ENCODE results near the gene ATP6V1E1. TPM values are rescaled to one million over a fixed set of nuclear protein-coding genes. Genes with fewer than 3 reads are reported as not detected.

The ATP6V1E1 gene
- total and polyA plus RNA-seq, 9 donors = 69.4 to 87.9 (median 77.7) TPM

- H3K27me3 ChIP-seq (ENCODE audit: control insufficient read depth, insufficient read depth, low read length) = no peaks in the 10 kb centered on the region
- no peak overlapping the region for H3K4me3 ChIP-seq (ENCODE audit: low read length)
- no peak overlapping the region for H3K27ac ChIP-seq (ENCODE audit: low read length)
- no peaks in the 10 kb centered on the region for H3K9me3 ChIP-seq (replicated peaks; ENCODE audit: control insufficient read depth, low read depth, low read length)
- peaks cover 27% of the 10 kb centered on the region for H3K36me3 ChIP-seq (ENCODE audit: control insufficient read depth, insufficient read depth, low read length)
- H3K4me1 ChIP-seq (ENCODE audit: control insufficient read depth, insufficient read depth, low read length) = peaks cover 16% of the 10 kb centered on the region
- no peak for DNase-seq
- 95% methylated on average over 10 of the region's 10 CpGs for WGBS (ENCODE audit: insufficient coverage)
These were observed 69.4 kb downstream of the ATP6V1E1 start for GRCh38 chr22:17559188-17559587.

GRCh38 chr22:17554814-17555213, 73.7 kb downstream of the ATP6V1E1 start:
- 100% methylated on average over 1 of the region's 4 CpGs for WGBS (ENCODE audit: insufficient coverage)
- no peaks in the 10 kb centered on the region for H3K4me1 ChIP-seq (ENCODE audit: control insufficient read depth, insufficient read depth, low read length)
- no peaks in the 10 kb centered on the region for H3K9me3 ChIP-seq (replicated peaks; ENCODE audit: control insufficient read depth, low read depth, low read length)
- peaks cover 49% of the 10 kb centered on the region for H3K36me3 ChIP-seq (ENCODE audit: control insufficient read depth, insufficient read depth, low read length)
- DNase-seq = no peak
- H3K27ac ChIP-seq (ENCODE audit: low read length) = no peak overlapping the region
- H3K27me3 ChIP-seq (ENCODE audit: control insufficient read depth, insufficient read depth, low read length) = no peaks in the 10 kb centered on the region
- H3K4me3 ChIP-seq (ENCODE audit: low read length) = no peak overlapping the region

GRCh38 chr22:17552737-17553136, 75.8 kb downstream of the ATP6V1E1 start:
- peaks cover 60% of the 10 kb centered on the region for H3K36me3 ChIP-seq (ENCODE audit: control insufficient read depth, insufficient read depth, low read length)
- H3K9me3 ChIP-seq (replicated peaks; ENCODE audit: control insufficient read depth, low read depth, low read length) = no peaks in the 10 kb centered on the region
- peak overlapping the region; percentile 55 for H3K27ac ChIP-seq (ENCODE audit: low read length)
- H3K27me3 ChIP-seq (ENCODE audit: control insufficient read depth, insufficient read depth, low read length) = no peaks in the 10 kb centered on the region
- WGBS (ENCODE audit: insufficient coverage) = 76% methylated on average over 4 of the region's 7 CpGs
- DNase-seq = peak; percentile 22
- H3K4me1 ChIP-seq (ENCODE audit: control insufficient read depth, insufficient read depth, low read length) = no peaks in the 10 kb centered on the region
- no peak overlapping the region for H3K4me3 ChIP-seq (ENCODE audit: low read length)

- no peaks in the 10 kb centered on the region for H3K27me3 ChIP-seq (ENCODE audit: control insufficient read depth, insufficient read depth, low read length)
- H3K4me3 ChIP-seq (ENCODE audit: low read length) = no peak overlapping the region
- H3K27ac ChIP-seq (ENCODE audit: low read length) = no peak overlapping the region
- H3K9me3 ChIP-seq (replicated peaks; ENCODE audit: control insufficient read depth, low read depth, low read length) = no peaks in the 10 kb centered on the region
- no peak for DNase-seq
- H3K36me3 ChIP-seq (ENCODE audit: control insufficient read depth, insufficient read depth, low read length) = peaks cover 53% of the 10 kb centered on the region
- 89% methylated on average over 2 of the region's 5 CpGs for WGBS (ENCODE audit: insufficient coverage)
- H3K4me1 ChIP-seq (ENCODE audit: control insufficient read depth, insufficient read depth, low read length) = no peaks in the 10 kb centered on the region
These were observed 78.9 kb downstream of the ATP6V1E1 start for GRCh38 chr22:17549655-17550054.

GRCh38 chr22:17549183-17549582, 79.4 kb downstream of the ATP6V1E1 start:
- Histone ChIP-seq H3K27ac (ENCODE audit: low read length) (no peak overlapping the region), H3K27me3 (ENCODE audit: control insufficient read depth, insufficient read depth, low read length) (no peaks in the 10 kb centered on the region), H3K4me1 (ENCODE audit: control insufficient read depth, insufficient read depth, low read length) (no peaks in the 10 kb centered on the region), H3K4me3 (ENCODE audit: low read length) (no peak overlapping the region), H3K36me3 (ENCODE audit: control insufficient read depth, insufficient read depth, low read length) (peaks cover 49% of the 10 kb centered on the region), H3K9me3 (replicated peaks; ENCODE audit: control insufficient read depth, low read depth, low read length) (no peaks in the 10 kb centered on the region)
- 81% methylated on average over 3 of the region's 10 CpGs for WGBS (ENCODE audit: insufficient coverage)
- DNase-seq = no peak

GRCh38 chr22:17548756-17549035, 79.9 kb downstream of the ATP6V1E1 start:
- Histone ChIP-seq H3K27ac (ENCODE audit: low read length) (no peak overlapping the region), H3K36me3 (ENCODE audit: control insufficient read depth, insufficient read depth, low read length) (peaks cover 52% of the 10 kb centered on the region), H3K9me3 (replicated peaks; ENCODE audit: control insufficient read depth, low read depth, low read length) (no peaks in the 10 kb centered on the region), H3K4me1 (ENCODE audit: control insufficient read depth, insufficient read depth, low read length) (no peaks in the 10 kb centered on the region), H3K4me3 (ENCODE audit: low read length) (no peak overlapping the region), H3K27me3 (ENCODE audit: control insufficient read depth, insufficient read depth, low read length) (no peaks in the 10 kb centered on the region)
- WGBS (ENCODE audit: insufficient coverage) = 64% methylated on average over 4 of the region's 5 CpGs
- DNase-seq = no peak

- no peak overlapping the region for H3K4me3 ChIP-seq (ENCODE audit: low read length)
- no peaks in the 10 kb centered on the region for H3K9me3 ChIP-seq (replicated peaks; ENCODE audit: control insufficient read depth, low read depth, low read length)
- no peak overlapping the region for H3K27ac ChIP-seq (ENCODE audit: low read length)
- H3K36me3 ChIP-seq (ENCODE audit: control insufficient read depth, insufficient read depth, low read length) = peaks cover 51% of the 10 kb centered on the region
- H3K4me1 ChIP-seq (ENCODE audit: control insufficient read depth, insufficient read depth, low read length) = no peaks in the 10 kb centered on the region
- DNase-seq = no peak
- WGBS (ENCODE audit: insufficient coverage) = 90% methylated on average over 18 of the region's 23 CpGs
- no peaks in the 10 kb centered on the region for H3K27me3 ChIP-seq (ENCODE audit: control insufficient read depth, insufficient read depth, low read length)
These were observed 80.4 kb downstream of the ATP6V1E1 start for GRCh38 chr22:17548010-17548755.

GRCh38 chr22:17542452-17542851, 86.1 kb downstream of the ATP6V1E1 start:
- no peak for DNase-seq
- Histone ChIP-seq H3K27me3 (ENCODE audit: control insufficient read depth, insufficient read depth, low read length) (no peaks in the 10 kb centered on the region), H3K36me3 (ENCODE audit: control insufficient read depth, insufficient read depth, low read length) (peaks cover 46% of the 10 kb centered on the region), H3K4me1 (ENCODE audit: control insufficient read depth, insufficient read depth, low read length) (no peaks in the 10 kb centered on the region), H3K27ac (ENCODE audit: low read length) (no peak overlapping the region), H3K4me3 (ENCODE audit: low read length) (no peak overlapping the region), H3K9me3 (replicated peaks; ENCODE audit: control insufficient read depth, low read depth, low read length) (no peaks in the 10 kb centered on the region)
- WGBS (ENCODE audit: insufficient coverage) = 93% methylated on average over 13 of the region's 14 CpGs

Other genes with a start within 250 kb of the ATP6V1E1 start
- 0.53 TPM for gene SLC25A18, start 65.3 kb downstream of the ATP6V1E1 start, total RNA-seq
- under 1 TPM; 0.29 to 0.94 (median 0.55) TPM for gene SLC25A18, start 65.3 kb downstream of the ATP6V1E1 start, polyA plus RNA-seq (ENCODE audit: insufficient read depth in 1 of 8, insufficient read length in 8 of 8, low replicate concordance in 1 of 8)
- 38.6 TPM for gene BCL2L13, start 10.0 kb upstream of the ATP6V1E1 start, total RNA-seq
- gene BCL2L13, start 10.0 kb upstream of the ATP6V1E1 start, polyA plus RNA-seq (ENCODE audit: insufficient read depth in 1 of 8, insufficient read length in 8 of 8, low replicate concordance in 1 of 8) = 10 to 100 TPM; 35.2 to 46.4 (median 40.5) TPM
- gene BID, start 145.7 kb upstream of the ATP6V1E1 start, total RNA-seq = 16.0 TPM
- gene BID, start 145.7 kb upstream of the ATP6V1E1 start, polyA plus RNA-seq (ENCODE audit: insufficient read depth in 1 of 8, insufficient read length in 8 of 8, low replicate concordance in 1 of 8) = 10 to 100 TPM; 16.1 to 20.5 (median 18.0) TPM